ENCODE data around the gene SPAG9.
A peak's percentile ranks its signal among the peaks of the same experiment; 100 is the strongest.

SPAG9 gene, protein sequence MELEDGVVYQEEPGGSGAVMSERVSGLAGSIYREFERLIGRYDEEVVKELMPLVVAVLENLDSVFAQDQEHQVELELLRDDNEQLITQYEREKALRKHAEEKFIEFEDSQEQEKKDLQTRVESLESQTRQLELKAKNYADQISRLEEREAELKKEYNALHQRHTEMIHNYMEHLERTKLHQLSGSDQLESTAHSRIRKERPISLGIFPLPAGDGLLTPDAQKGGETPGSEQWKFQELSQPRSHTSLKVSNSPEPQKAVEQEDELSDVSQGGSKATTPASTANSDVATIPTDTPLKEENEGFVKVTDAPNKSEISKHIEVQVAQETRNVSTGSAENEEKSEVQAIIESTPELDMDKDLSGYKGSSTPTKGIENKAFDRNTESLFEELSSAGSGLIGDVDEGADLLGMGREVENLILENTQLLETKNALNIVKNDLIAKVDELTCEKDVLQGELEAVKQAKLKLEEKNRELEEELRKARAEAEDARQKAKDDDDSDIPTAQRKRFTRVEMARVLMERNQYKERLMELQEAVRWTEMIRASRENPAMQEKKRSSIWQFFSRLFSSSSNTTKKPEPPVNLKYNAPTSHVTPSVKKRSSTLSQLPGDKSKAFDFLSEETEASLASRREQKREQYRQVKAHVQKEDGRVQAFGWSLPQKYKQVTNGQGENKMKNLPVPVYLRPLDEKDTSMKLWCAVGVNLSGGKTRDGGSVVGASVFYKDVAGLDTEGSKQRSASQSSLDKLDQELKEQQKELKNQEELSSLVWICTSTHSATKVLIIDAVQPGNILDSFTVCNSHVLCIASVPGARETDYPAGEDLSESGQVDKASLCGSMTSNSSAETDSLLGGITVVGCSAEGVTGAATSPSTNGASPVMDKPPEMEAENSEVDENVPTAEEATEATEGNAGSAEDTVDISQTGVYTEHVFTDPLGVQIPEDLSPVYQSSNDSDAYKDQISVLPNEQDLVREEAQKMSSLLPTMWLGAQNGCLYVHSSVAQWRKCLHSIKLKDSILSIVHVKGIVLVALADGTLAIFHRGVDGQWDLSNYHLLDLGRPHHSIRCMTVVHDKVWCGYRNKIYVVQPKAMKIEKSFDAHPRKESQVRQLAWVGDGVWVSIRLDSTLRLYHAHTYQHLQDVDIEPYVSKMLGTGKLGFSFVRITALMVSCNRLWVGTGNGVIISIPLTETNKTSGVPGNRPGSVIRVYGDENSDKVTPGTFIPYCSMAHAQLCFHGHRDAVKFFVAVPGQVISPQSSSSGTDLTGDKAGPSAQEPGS (N-terminal part only)

DNA sequence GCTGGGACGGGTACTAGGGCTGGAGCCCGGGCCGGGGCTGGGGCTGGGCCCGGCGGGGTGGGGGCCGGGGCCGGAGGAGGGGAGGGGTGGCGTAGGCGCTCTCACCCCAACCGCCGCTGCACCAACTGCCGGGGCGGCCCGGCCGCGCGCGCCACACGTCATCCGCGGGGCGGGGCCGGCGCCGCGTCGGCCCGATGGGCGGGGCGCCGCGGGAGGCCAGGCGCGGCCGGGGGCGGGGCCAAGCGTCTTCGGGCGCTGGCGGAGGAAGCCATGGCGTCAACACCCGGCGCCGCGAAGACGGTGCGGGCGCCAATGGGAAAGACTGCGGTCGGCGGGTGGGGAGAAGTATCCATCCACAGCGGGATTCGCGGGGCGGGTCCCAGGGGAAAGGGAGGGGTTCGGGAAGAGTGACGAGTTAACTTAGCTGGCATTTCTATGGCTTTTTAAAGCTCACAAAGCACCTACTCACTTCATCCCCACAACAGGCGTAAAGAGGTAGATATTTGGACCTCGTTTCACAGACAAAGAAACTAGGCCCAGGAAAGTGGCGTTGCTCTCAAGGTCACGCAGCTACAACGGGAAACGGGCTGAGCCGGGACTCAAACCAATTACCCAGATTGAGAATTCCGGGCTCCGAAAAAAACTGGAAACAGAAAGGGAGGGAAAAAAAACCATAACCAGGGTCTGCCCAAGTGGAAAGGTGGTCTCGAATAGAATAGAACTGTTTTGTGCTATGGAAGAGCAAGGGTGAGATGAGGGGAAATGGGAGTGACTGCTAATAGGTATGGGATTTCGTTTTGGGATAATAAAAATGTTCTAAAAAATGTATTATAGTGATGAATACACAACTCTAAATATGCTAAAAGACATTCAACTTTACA is at the start of gene SPAG9:
SPAG9 (minus strand) TSS at position 130 of the 881 bp plus-strand sequence. CDS start 212 bp downstream, outside the sequence.
- DNase-seq: peak; percentile 81

- no peak for DNase-seq
These were observed 48.7 kb upstream of the SPAG9 start for GRCh38 chr17:51169340-51169739.

DNA sequence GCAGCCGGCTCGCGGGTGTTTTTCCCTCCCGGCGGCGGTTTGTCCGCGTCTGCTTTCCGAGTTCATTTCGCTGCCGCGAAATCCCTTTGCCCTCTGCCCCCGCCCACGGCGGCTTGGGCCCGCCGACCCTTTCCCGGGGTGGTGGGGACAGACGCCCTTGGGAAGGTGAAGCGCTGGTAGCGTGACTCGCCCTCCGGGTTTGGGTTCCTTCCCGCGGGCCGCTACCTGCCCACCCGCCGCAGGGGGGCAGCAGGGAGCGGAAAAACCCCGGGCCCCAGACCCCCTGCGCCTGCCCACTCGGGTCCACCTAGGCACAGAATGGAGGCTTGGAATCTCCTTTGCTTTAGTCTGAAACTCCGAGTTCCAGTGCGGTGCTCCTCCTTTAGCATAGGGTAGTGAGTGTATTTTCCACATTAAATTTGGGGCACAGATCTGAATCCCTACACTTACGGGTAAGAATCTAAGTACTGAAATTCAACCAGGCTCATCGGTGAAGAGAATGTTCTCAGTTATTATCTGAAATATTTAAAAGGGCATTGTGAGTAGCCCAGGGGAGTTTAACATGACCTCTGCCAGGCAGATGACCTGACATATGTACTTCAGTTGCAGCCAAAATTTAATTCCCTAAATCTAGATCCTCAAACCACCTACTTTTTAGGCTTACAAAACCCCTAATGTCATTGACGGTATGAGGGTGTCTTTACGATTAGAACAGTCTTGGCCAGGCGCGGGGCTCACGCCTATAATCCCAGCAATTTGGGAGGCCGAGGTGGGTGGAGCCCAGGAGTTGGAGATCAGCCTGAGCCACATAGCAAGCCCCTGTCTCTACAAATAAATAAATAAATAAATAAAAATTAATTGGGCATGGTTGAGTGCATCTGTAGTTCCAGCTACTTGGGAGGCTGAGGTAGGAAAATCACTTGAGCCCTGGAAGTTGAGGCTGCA is 46.6 kb upstream of the SPAG9 start:
- DNase-seq: peak; percentile 69

DNA sequence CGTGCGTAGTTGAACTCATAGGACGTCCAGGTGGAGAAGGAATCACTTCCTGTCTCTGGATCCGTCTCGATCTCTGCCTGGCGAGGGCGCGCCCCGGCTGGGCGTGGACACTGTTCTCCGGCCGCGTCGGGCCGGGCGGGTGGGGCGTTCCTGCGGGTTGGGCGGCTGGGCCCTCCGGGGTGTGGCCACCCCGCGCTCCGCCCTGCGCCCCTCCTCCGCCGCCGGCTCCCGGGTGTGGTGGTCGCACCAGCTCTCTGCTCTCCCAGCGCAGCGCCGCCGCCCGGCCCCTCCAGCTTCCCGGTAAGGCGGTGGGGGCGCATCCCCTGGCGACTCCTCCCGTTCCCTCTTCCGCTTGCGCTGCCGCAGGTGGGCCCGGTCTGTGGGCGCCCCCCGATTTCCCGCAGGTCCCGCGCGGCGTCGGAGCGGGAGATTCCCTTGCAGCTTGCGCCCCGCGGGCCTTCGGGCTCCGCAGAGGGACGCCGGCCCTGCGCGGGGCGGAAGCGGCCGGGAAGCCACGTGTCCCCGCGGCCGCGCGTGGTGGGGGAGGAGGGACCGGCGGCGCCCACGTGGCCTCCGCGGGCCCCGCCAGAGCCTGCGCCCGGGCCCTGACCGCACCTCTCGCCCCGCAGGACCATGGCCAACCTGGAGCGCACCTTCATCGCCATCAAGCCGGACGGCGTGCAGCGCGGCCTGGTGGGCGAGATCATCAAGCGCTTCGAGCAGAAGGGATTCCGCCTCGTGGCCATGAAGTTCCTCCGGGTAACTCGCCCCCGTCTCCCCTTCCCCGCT is 45.7 kb upstream of the SPAG9 start, which contains the start of gene NME2:
NME2 (plus strand) TSS at position 214 of the 789 bp plus-strand sequence; CDS start at position 634, 420 bp downstream.
- peak; percentile 61 for DNase-seq

DNA sequence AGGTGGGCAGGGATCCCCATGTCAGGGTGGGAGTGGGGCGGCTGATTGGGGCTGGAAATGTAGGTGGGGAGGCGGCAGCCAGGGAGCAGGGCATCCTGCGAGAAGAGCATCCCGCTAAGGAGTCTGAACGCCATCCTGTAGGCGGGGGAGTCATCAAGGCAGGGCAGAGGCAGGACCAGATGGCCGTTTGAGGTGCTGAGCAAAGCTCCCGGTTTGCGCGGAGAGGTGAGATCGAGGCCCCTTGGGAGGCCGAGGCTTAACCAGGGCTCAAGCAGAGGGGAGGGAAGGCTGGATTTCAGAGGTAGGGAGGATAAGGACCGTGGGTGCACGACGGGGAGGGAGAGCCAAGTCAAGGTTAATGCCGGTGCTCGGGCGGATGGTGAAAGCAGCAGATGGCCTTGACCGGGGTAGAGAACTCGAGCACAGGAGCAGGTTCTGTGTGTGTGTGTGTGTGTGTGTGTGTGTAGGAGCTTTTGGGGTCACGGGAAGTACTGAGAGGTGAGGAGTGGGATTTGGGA is 45.1 kb upstream of the SPAG9 start:
- no peak for DNase-seq

DNA sequence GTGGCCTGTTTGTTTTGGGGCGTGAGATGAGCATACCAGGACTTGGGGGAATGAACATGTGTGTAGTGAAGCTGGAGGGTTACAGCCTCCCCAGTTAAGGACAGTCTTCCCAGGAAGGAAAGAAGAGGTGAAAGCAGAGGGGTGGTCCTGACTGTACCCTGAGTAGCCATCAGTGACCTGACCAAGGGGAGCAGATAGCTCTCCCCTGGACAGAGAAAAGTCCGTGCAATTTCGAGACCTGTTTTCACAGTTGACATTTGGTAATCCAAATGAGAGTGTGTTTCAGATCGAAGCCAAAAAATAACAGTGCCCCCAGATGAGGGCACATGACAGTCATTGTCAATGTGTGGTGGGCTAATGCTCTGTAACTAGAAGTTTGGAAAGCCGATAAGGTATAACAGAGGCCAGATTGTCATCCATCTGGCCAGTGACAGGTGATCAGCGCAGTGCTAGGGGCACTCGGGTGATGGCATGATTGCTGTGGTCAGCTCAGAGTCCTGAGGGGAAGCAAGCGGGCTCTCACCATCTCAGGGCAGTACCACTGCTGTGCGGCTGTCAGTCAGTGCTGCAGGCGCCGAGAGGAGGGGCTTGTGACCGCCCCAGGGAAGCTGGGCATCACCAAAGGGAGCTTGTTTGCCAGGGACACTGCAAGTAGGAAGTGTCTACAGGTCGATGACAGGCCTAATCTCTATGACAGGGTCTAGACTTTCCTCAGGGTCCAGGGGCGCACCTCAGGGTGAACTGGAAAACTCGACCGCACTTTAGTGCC is 44.4 kb upstream of the SPAG9 start:
- no peak for DNase-seq

- no peak for DNase-seq
These were observed 40.9 kb upstream of the SPAG9 start for GRCh38 chr17:51161541-51161940.

DNA sequence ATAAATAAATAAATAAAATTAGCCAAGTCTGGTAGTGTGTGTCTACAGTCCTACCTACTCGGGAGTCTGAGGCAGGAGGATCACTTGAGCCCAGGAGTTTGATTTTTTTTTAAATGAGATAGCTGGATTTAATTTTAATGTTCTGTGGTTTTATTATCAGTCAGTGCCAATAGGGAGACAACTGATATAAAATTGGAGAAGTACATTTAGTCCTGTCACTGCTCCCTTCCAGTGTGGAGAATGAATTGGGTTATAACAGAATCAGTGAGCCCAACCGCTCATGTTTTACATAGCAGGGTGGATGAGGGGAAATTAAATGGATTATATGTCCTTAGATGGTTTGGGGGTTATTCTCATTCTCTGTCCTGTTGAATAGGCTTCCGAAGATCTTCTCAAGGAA is 38.9 kb upstream of the SPAG9 start:
- DNase-seq: no peak

GRCh38 chr17:51155416-51155815 is 34.7 kb upstream of the SPAG9 start:
- no peak for DNase-seq

DNA sequence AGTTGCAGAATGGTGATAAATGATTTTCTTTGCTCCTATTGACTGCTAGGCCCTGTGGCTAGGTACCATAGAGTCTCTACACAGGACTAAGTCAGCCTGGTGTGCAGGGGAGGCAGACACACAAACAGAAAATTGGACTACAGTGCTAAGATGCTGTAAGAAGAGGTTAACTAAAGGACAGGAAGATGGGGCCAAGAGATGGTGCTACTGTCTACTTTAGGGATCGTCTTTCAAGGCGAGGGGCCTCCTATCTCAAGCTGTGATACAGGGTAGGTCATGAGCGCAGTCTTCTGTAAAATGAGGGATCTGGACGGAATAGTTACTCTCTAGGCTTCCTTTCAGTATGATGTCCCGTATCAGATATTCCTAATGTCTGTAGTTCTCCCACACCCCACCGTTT is 33.5 kb upstream of the SPAG9 start:
- no peak for DNase-seq

GRCh38 chr17:51153210-51154072 is 32.8 kb upstream of the SPAG9 start, which contains the start of gene NME1:
TSS of gene NME1 (plus strand) at chr17:51153559. CDS start at chr17:51155655, 2,096 bp downstream.
- DNase-seq: peak; percentile 99

DNA sequence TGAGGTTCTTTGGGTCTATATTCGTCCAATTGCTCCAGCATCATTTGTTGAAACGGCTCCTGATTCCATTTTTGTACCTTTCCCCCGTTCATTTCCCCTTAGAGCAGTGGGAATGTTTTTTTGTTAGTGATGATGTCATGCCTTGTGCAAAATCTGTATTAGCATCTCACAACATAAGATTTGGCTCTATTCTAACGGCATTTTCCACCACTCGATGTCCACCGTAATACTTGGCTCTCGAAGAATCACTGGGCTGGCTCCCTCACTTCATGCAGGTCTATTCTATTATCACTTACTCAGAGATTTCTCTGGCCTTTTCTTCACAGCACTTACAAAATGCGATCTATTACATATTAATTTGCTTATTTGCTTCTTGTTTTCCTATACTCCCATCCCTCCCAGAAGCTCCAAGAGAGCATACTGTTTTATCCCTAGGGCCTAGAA is 32.1 kb upstream of the SPAG9 start:
- no peak for DNase-seq

DNA sequence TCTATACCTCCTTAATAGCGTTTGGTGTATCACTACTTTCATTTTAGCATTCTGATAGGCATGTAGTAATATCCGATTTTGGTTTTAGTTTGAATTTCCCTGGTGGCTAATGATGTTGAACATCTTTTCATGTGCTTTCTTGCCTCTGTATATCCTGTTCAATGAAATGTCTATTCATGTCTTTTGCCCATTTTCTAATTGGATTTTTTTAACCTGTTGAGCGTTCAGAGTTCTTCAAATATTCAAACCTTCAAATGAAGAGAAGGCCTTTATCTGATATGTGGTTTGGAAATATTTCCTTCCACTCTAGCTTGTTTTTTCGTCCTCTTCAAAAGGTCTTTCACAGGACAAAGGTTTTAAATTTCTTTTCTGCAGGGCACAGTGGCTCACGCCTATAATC is 30.3 kb upstream of the SPAG9 start:
- no peak for DNase-seq

GRCh38 chr17:51149163-51149562 is 28.5 kb upstream of the SPAG9 start:
- DNase-seq: no peak

GRCh38 chr17:51147650-51148049 is 27.0 kb upstream of the SPAG9 start:
- DNase-seq: no peak

- DNase-seq: no peak
These were observed 23.8 kb upstream of the SPAG9 start for GRCh38 chr17:51144266-51145022.

DNA sequence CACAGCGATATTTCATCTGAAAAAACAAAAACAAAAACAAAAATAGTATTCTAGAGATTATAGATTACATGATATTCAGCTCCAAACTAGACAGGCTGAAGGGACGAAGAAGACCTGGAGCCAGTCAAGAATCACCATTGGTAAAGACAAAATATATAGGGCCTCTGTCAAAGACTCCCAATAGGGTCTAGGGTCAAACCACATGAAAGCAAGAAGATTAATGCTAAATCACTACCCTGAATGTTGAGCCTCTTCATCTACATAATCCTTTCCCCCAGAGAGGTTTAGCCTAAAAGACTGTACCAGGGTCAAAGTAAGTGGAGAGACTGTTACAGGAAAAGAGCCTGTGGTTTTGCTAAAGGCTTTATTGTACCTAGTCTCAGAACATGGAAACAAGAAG is 21.9 kb upstream of the SPAG9 start:
- no peak for DNase-seq
